ENCODE measurements around the gene SLC24A3.

DNA sequence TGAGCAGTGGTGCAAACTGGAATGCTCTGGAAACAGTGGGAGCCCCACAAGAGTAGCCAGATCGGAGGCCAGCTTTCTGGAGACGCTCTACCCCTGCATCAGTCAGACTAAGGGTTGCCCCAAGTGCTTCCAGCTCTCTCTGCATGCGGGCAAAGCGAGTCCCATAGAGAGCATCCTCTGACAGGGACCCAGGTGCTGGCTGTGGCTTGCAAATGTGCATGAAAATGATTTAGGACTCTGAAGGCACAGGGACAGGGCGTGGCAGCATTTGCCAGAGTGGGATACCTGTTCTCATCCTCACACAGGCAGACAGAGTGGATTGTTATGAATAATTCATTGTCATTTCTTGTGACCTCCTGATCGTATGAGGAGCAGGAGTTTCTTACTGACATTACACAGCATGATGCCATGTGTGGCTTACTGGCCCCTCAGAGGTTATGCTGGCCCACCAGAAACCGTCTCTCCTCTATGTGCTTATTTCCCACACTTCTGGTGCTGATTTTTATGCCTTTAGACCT is 555.9 kb downstream of the SLC24A3 start:
- TF ChIP-seq EZH2 (IDR thresholded peaks at IDR 0.05; ENCODE audit: low read depth, unreplicated experiment), result no peak
- TF ChIP-seq, protein P1, sequence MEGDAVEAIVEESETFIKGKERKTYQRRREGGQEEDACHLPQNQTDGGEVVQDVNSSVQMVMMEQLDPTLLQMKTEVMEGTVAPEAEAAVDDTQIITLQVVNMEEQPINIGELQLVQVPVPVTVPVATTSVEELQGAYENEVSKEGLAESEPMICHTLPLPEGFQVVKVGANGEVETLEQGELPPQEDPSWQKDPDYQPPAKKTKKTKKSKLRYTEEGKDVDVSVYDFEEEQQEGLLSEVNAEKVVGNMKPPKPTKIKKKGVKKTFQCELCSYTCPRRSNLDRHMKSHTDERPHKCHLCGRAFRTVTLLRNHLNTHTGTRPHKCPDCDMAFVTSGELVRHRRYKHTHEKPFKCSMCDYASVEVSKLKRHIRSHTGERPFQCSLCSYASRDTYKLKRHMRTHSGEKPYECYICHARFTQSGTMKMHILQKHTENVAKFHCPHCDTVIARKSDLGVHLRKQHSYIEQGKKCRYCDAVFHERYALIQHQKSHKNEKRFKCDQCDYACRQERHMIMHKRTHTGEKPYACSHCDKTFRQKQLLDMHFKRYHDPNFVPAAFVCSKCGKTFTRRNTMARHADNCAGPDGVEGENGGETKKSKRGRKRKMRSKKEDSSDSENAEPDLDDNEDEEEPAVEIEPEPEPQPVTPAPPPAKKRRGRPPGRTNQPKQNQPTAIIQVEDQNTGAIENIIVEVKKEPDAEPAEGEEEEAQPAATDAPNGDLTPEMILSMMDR (conservative IDR thresholded peaks at IDR 0.05; ENCODE audit: low read depth in 2 of 2), result no peak
- no peak for TF ChIP-seq JUNB (IDR thresholded peaks at IDR 0.05; ENCODE audit: unreplicated experiment)
- TF ChIP-seq POLR2AphosphoS5 (IDR thresholded peaks at IDR 0.05; ENCODE audit: low read depth), result no peak
- TF ChIP-seq, protein P2, sequence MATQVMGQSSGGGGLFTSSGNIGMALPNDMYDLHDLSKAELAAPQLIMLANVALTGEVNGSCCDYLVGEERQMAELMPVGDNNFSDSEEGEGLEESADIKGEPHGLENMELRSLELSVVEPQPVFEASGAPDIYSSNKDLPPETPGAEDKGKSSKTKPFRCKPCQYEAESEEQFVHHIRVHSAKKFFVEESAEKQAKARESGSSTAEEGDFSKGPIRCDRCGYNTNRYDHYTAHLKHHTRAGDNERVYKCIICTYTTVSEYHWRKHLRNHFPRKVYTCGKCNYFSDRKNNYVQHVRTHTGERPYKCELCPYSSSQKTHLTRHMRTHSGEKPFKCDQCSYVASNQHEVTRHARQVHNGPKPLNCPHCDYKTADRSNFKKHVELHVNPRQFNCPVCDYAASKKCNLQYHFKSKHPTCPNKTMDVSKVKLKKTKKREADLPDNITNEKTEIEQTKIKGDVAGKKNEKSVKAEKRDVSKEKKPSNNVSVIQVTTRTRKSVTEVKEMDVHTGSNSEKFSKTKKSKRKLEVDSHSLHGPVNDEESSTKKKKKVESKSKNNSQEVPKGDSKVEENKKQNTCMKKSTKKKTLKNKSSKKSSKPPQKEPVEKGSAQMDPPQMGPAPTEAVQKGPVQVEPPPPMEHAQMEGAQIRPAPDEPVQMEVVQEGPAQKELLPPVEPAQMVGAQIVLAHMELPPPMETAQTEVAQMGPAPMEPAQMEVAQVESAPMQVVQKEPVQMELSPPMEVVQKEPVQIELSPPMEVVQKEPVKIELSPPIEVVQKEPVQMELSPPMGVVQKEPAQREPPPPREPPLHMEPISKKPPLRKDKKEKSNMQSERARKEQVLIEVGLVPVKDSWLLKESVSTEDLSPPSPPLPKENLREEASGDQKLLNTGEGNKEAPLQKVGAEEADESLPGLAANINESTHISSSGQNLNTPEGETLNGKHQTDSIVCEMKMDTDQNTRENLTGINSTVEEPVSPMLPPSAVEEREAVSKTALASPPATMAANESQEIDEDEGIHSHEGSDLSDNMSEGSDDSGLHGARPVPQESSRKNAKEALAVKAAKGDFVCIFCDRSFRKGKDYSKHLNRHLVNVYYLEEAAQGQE (IDR thresholded peaks at IDR 0.05; ENCODE audit: unreplicated experiment), result no peak
- TF ChIP-seq, protein P3, sequence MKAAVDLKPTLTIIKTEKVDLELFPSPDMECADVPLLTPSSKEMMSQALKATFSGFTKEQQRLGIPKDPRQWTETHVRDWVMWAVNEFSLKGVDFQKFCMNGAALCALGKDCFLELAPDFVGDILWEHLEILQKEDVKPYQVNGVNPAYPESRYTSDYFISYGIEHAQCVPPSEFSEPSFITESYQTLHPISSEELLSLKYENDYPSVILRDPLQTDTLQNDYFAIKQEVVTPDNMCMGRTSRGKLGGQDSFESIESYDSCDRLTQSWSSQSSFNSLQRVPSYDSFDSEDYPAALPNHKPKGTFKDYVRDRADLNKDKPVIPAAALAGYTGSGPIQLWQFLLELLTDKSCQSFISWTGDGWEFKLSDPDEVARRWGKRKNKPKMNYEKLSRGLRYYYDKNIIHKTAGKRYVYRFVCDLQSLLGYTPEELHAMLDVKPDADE (IDR thresholded peaks at IDR 0.05), result no peak
- no peak for TF ChIP-seq ZNF331 (CRISPR knock-in tag; IDR thresholded peaks at IDR 0.05; ENCODE audit: low read depth)
- no peak for TF ChIP-seq CREB1 (CRISPR knock-in tag; IDR thresholded peaks at IDR 0.05; ENCODE audit: low read depth)
- TF ChIP-seq EZH2phosphoT487 (IDR thresholded peaks at IDR 0.05; ENCODE audit: unreplicated experiment), result no peak
- no peak for TF ChIP-seq NANOG (IDR thresholded peaks at IDR 0.05; ENCODE audit: borderline replicate concordance)
- no peak for TF ChIP-seq ZNF114 (CRISPR knock-in tag; IDR thresholded peaks at IDR 0.05)
- no peak for TF ChIP-seq STAT1 (IDR thresholded peaks at IDR 0.05; ENCODE audit: unreplicated experiment)
- TF ChIP-seq, protein P4, sequence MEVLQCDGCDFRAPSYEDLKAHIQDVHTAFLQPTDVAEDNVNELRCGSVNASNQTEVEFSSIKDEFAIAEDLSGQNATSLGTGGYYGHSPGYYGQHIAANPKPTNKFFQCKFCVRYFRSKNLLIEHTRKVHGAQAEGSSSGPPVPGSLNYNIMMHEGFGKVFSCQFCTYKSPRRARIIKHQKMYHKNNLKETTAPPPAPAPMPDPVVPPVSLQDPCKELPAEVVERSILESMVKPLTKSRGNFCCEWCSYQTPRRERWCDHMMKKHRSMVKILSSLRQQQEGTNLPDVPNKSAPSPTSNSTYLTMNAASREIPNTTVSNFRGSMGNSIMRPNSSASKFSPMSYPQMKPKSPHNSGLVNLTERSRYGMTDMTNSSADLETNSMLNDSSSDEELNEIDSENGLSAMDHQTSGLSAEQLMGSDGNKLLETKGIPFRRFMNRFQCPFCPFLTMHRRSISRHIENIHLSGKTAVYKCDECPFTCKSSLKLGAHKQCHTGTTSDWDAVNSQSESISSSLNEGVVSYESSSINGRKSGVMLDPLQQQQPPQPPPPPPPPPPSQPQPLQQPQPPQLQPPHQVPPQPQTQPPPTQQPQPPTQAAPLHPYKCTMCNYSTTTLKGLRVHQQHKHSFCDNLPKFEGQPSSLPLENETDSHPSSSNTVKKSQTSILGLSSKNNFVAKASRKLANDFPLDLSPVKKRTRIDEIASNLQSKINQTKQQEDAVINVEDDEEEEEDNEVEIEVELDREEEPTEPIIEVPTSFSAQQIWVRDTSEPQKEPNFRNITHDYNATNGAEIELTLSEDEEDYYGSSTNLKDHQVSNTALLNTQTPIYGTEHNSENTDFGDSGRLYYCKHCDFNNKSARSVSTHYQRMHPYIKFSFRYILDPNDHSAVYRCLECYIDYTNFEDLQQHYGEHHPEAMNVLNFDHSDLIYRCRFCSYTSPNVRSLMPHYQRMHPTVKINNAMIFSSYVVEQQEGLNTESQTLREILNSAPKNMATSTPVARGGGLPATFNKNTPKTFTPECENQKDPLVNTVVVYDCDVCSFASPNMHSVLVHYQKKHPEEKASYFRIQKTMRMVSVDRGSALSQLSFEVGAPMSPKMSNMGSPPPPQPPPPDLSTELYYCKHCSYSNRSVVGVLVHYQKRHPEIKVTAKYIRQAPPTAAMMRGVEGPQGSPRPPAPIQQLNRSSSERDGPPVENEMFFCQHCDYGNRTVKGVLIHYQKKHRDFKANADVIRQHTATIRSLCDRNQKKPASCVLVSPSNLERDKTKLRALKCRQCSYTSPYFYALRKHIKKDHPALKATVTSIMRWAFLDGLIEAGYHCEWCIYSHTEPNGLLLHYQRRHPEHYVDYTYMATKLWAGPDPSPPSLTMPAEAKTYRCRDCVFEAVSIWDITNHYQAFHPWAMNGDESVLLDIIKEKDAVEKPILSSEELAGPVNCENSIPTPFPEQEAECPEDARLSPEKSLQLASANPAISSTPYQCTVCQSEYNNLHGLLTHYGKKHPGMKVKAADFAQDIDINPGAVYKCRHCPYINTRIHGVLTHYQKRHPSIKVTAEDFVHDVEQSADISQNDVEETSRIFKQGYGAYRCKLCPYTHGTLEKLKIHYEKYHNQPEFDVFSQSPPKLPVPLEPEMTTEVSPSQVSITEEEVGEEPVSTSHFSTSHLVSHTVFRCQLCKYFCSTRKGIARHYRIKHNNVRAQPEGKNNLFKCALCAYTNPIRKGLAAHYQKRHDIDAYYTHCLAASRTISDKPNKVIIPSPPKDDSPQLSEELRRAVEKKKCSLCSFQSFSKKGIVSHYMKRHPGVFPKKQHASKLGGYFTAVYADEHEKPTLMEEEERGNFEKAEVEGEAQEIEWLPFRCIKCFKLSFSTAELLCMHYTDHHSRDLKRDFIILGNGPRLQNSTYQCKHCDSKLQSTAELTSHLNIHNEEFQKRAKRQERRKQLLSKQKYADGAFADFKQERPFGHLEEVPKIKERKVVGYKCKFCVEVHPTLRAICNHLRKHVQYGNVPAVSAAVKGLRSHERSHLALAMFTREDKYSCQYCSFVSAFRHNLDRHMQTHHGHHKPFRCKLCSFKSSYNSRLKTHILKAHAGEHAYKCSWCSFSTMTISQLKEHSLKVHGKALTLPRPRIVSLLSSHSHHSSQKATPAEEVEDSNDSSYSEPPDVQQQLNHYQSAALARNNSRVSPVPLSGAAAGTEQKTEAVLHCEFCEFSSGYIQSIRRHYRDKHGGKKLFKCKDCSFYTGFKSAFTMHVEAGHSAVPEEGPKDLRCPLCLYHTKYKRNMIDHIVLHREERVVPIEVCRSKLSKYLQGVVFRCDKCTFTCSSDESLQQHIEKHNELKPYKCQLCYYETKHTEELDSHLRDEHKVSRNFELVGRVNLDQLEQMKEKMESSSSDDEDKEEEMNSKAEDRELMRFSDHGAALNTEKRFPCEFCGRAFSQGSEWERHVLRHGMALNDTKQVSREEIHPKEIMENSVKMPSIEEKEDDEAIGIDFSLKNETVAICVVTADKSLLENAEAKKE (CRISPR knock-in tag; IDR thresholded peaks at IDR 0.05), result no peak
